Endothelial cell of umbilical vein (primary cell): ENCODE data around the gene MRM2. TPM values are rescaled to one million over a fixed set of nuclear protein-coding genes. Genes with fewer than 3 reads are reported as not detected.

Experiments used
- BruUV-seq: library from RNA; stranded (reverse); fragments of 400-500 nt; replicated peaks from 2 replicates; lab custom pipeline; 2021; lab: Mats Ljungman, UMichigan
- CTCF ChIA-PET: fragments of 300-600, 350-600 bp; sonication (Branson Sonifier 250); formaldehyde crosslinking; loops from one replicate; lab custom pipeline; 2021; ENCODE audit warnings: antibody characterized with exemption, inconsistent platforms; lab: Charles Lee
- POLR2A ChIA-PET: fragments of 300-600, 350-600 bp; sonication (Branson Sonifier 250); formaldehyde crosslinking; loops from one replicate; lab custom pipeline; 2021; ENCODE audit warnings: antibody characterized with exemption, inconsistent platforms; lab: Charles Lee
- DNase-seq: peaks from one replicate; pipeline ENCODE4 v3.0.0-alpha.2; 2011; ENCODE audit warnings: low read depth, low spot score
- FAIRE-seq: peaks from 2 replicates; lab custom pipeline; 2011; peaks lifted over from hg19 to GRCh38; lab: Jason Lieb, UNC
- H2AFZ ChIP-seq: 2 replicates; pipeline ENCODE4 v1.6.0; 2012; ENCODE audit warnings: low read depth, low read length, control low read depth, inconsistent platforms
- H3K27ac ChIP-seq: 2 replicates; pipeline ENCODE4 v1.5.1; 2011; ENCODE audit warnings: low read depth, mild to moderate bottlenecking, control low read depth, low read length, moderate library complexity; ENCODE audit not compliant: insufficient read depth
- H3K27me3 ChIP-seq, 2 experiments: 2 replicates each; pipeline versions ENCODE4 v1.6.0 to v1.6.1; 2011; ENCODE audit warnings: low read length in 2 of 2, mixed read lengths in 1 of 2; ENCODE audit not compliant: control insufficient read depth in 2 of 2, insufficient read depth in 2 of 2
- H3K36me3 ChIP-seq, 2 experiments: 2 replicates in 1 of 2; 3 replicates in 1 of 2; pipeline ENCODE4 v1.5.1; 2011; ENCODE audit warnings: low read length in 2 of 2, mild to moderate bottlenecking in 1 of 2, moderate library complexity in 1 of 2; ENCODE audit not compliant: control insufficient read depth in 2 of 2, insufficient read depth in 2 of 2; ENCODE audit errors: extremely low read depth in 1 of 2
- H3K4me1 ChIP-seq: 3 replicates; pipeline ENCODE4 v1.5.1; 2011; ENCODE audit warnings: mild to moderate bottlenecking, low read length; ENCODE audit not compliant: control insufficient read depth, insufficient read depth; ENCODE audit errors: extremely low read depth
- H3K4me2 ChIP-seq: 2 replicates; pipeline ENCODE4 v1.6.1; 2011; ENCODE audit warnings: low read length, control low read depth, mixed read lengths; ENCODE audit not compliant: insufficient read depth
- H3K4me3 ChIP-seq, 3 experiments: fragments of 200-600 bp in 1 of 3; sonication (generic), shearing (Covaris generic) in 1 of 3; replicated peaks in 1 of 3; 2 replicates each; pipeline ENCODE4 v1.5.1; 2011 to 2016; ENCODE audit warnings: control low read depth in 3 of 3, low read length in 3 of 3, mild to moderate bottlenecking in 2 of 3, inconsistent platforms in 1 of 3, low read depth in 1 of 3, moderate library complexity in 1 of 3; ENCODE audit not compliant: insufficient read depth in 1 of 3
- H3K79me2 ChIP-seq: 2 replicates; pipeline ENCODE4 v1.6.0; 2012; ENCODE audit warnings: low read length, inconsistent platforms; ENCODE audit not compliant: control insufficient read depth, insufficient read depth
- H3K9ac ChIP-seq: replicated peaks from 2 replicates; pipeline ENCODE3; 2011; ENCODE audit warnings: low read length, control low read depth; ENCODE audit not compliant: insufficient read depth; ENCODE audit errors: extremely low read depth
- H3K9me1 ChIP-seq: replicated peaks from 3 replicates; pipeline ENCODE4 v1.6.0; 2011; ENCODE audit warnings: mild to moderate bottlenecking, low read length; ENCODE audit not compliant: control insufficient read depth, insufficient read depth; ENCODE audit errors: extremely low read depth
- H3K9me3 ChIP-seq: replicated peaks from 2 replicates; pipeline ENCODE4 v1.5.1; 2012; ENCODE audit warnings: low read length, inconsistent platforms; ENCODE audit not compliant: control insufficient read depth, insufficient read depth
- H4K20me1 ChIP-seq: replicated peaks from 2 replicates; pipeline ENCODE3; 2011; ENCODE audit warnings: mild to moderate bottlenecking, low read length; ENCODE audit not compliant: control insufficient read depth, insufficient read depth; ENCODE audit errors: extremely low read depth
- GATA2 ChIP-seq: IDR thresholded peaks from 2 replicates; pipeline ENCODE4 v1.7.0; 2011; ENCODE audit warnings: low read depth, mild to moderate bottlenecking, moderate library complexity, mixed read lengths, low read length; ENCODE audit not compliant: insufficient read length, insufficient read depth
- MAX ChIP-seq: IDR thresholded peaks from 2 replicates; pipeline ENCODE4 v1.6.1; 2011; ENCODE audit not compliant: insufficient read depth, insufficient read length
- MYC ChIP-seq: IDR thresholded peaks from one replicate; pipeline ENCODE4 v1.6.1; 2011; ENCODE audit warnings: mild to moderate bottlenecking, low read depth, low read length
- POLR2A ChIP-seq: IDR thresholded peaks from 2 replicates; pipeline ENCODE4 v1.6.1; 2012; ENCODE audit warnings: low read depth, mild to moderate bottlenecking, control low read depth, low read length
- dilution Hi-C: fragments of 300-500 bp; cut with MboI; formaldehyde crosslinking; loops from one replicate; pipeline ENCODE4 v1.15.0; 2019; ENCODE audit warnings: low sequenced_read_pairs; ENCODE audit not compliant: extremely low pct_ligation_motif_present
- intact Hi-C: fragments of 100-400 bp; cut with micrococcal nuclease; formaldehyde crosslinking; loops from one replicate; pipeline ENCODE4 v1.10.0; 2022
- polyA plus RNA-seq, 4 experiments: library from polyadenylated mRNA; depleted of rRNA in 3 of 4; stranded (reverse) in 3 of 4; unstranded in 1 of 4; fragments of >200 nt; gene quantifications; 2 replicates each; pipeline versions ENCODE4 v1.2.1 to v1.2.3, GENCODE V29; 2011 to 2012; ENCODE audit warnings: missing spikeins in 1 of 4
- total RNA-seq: library from RNA; stranded (reverse); gene quantifications from 2 replicates; pipeline ENCODE4 v1.2.3, GENCODE V29; 2021

Gene MRM2
- total and polyA plus RNA-seq, 2 donors (not counting 3 experiments of a cell fraction or from before 2014, with no cell fraction given) = 10.6 to 20.8 TPM

- intact Hi-C loops = no loop called here
- POLR2A ChIA-PET = interaction anchor here (0.7 kb wide), 1 partner anchor 77 kb away, joined by 12 read pairs; no protein-coding TSS in a partner anchor
- no peak for TF ChIP-seq POLR2A
- TF ChIP-seq MYC = no peak
Measured at GRCh38 chr7:2237109-2237602, 4.8 kb downstream of the MRM2 start.

GRCh38 chr7:2233926-2234325, 8.1 kb downstream of the MRM2 start:
- H3K4me3 ChIP-seq = no peak overlapping the region
- ChIA-PET CTCF (interaction anchor here (1.4 to 2.8 kb wide), 3 partner anchors 8 to 114 kb away, joined by 4 to 11 read pairs (median 9); partner anchors contain the start of genes MRM2 and NUDT1), POLR2A (no interaction called here)
- no peaks in the 10 kb centered on the region for H3K9me1 ChIP-seq
- peaks cover 22% of the 10 kb centered on the region for H3K4me1 ChIP-seq
- no peak overlapping the region for H2AFZ ChIP-seq
- TF ChIP-seq MYC (no peak), MAX (no peak), GATA2 (peak; percentile 35)
- H3K27ac ChIP-seq = peak overlapping the region; percentile 34
- BruUV-seq = no TSS peak
- H3K9me3 ChIP-seq = no peaks in the 10 kb centered on the region
- peak overlapping the region; percentile 42 for H3K4me2 ChIP-seq
- intact Hi-C loops (no loop called here), dilution Hi-C loops (no loop called here)
- no peak overlapping the region for H3K9ac ChIP-seq
- DNase-seq (peak; percentile 31), FAIRE-seq (peak; percentile 74)
- H3K79me2 ChIP-seq = peaks cover 23% of the 10 kb centered on the region
- H4K20me1 ChIP-seq = no peaks in the 10 kb centered on the region
- no peaks in the 10 kb centered on the region for H3K27me3 ChIP-seq
- H3K36me3 ChIP-seq = peaks cover 10 to 21% of the 10 kb centered on the region in 2 experiments

More at GRCh38 chr7:2237109-2237602, 4.8 kb downstream of the MRM2 start:
- no peak overlapping the region for H3K4me2 ChIP-seq
- H3K36me3 ChIP-seq = peaks cover 10 to 19% of the 10 kb centered on the region in 2 experiments
- no peaks in the 10 kb centered on the region for H3K9me1 ChIP-seq
- no peaks in the 10 kb centered on the region for H3K9me3 ChIP-seq
- CTCF ChIA-PET = interaction anchor here (0.7 to 2.4 kb wide), 3 partner anchors 12 to 111 kb away, joined by 3 to 12 read pairs (median 5); no protein-coding TSS in a partner anchor
- no peak overlapping the region for H3K9ac ChIP-seq
- DNase-seq (no peak), FAIRE-seq (no peak)
- dilution Hi-C loops = no loop called here
- peaks cover 19% of the 10 kb centered on the region for H3K79me2 ChIP-seq
- H4K20me1 ChIP-seq = no peaks in the 10 kb centered on the region
- no peak overlapping the region for H3K27ac ChIP-seq
- no peak overlapping the region for H2AFZ ChIP-seq
- no TSS peak for BruUV-seq
- peaks cover 18% of the 10 kb centered on the region for H3K4me1 ChIP-seq
- no peaks in the 10 kb centered on the region for H3K27me3 ChIP-seq
- H3K4me3 ChIP-seq = no peak overlapping the region
